PC-3 (cell line): ENCODE results near the gene MYL7. TPM values are rescaled to one million over a fixed set of nuclear protein-coding genes. Genes with fewer than 3 reads are reported as not detected.

Experiments
- ATAC-seq: fragments of 200-7000 bp; cut with Tn5 transposase; 2 replicates; pipeline ENCODE4 v1.9.1; 2020; ENCODE audit warnings: mild to moderate bottlenecking, moderate library complexity
- BruUV-seq: library from RNA; stranded (reverse); fragments of 400-500 nt; replicated peaks from 2 replicates; lab custom pipeline; 2021; lab: Mats Ljungman, UMichigan
- CTCF ChIA-PET: fragments of 300-600 bp; sonication (Branson Sonifier 250); formaldehyde crosslinking; loops from one replicate; lab custom pipeline; 2022; ENCODE audit warnings: antibody characterized with exemption; lab: Charles Lee
- POLR2A ChIA-PET: fragments of 300-600 bp; sonication (Branson Sonifier 250); formaldehyde crosslinking; loops from one replicate; lab custom pipeline; 2022; ENCODE audit warnings: antibody characterized with exemption; ENCODE audit not compliant: unreplicated experiment; lab: Charles Lee
- DNase-seq: peaks from one replicate; pipeline ENCODE4 v3.0.0-alpha.2; 2015
- H2AFZ ChIP-seq: fragments of 300-600 bp; sonication (generic); 2 replicates; pipeline ENCODE4 v1.6.0; 2016; ENCODE audit warnings: antibody characterized with exemption, low read length
- H3F3A ChIP-seq: fragments of 300-600 bp; sonication (generic); one replicate; pipeline ENCODE4 v1.6.0; 2017; ENCODE audit warnings: antibody characterized with exemption, low read length, control low read depth, mild to moderate bottlenecking; ENCODE audit not compliant: unreplicated experiment
- H3K27ac ChIP-seq: fragments of 300-600 bp; sonication (generic); 2 replicates; pipeline ENCODE4 v1.5.1; 2016; ENCODE audit warnings: mild to moderate bottlenecking, low read length
- H3K27me3 ChIP-seq: fragments of 300-600 bp; sonication (generic); 2 replicates; pipeline ENCODE4 v1.6.1; 2016; ENCODE audit warnings: low read length, mixed read lengths
- H3K36me3 ChIP-seq: fragments of 300-600 bp; sonication (generic); 2 replicates; pipeline ENCODE4 v1.6.1; 2016; ENCODE audit warnings: low read depth, mixed run types, low read length, mixed read lengths
- H3K4me1 ChIP-seq: fragments of 300-600 bp; sonication (generic); 2 replicates; pipeline ENCODE4 v1.5.1; 2016; ENCODE audit warnings: low read length; ENCODE audit not compliant: insufficient read depth
- H3K4me2 ChIP-seq: fragments of 300-600 bp; sonication (generic); 2 replicates; pipeline ENCODE4 v1.6.0; 2016; ENCODE audit warnings: low read length
- H3K4me3 ChIP-seq: fragments of 300-600 bp; sonication (generic); 2 replicates; pipeline ENCODE4 v1.5.1; 2016; ENCODE audit warnings: mild to moderate bottlenecking, low read length, mixed read lengths
- H3K79me2 ChIP-seq: fragments of 300-600 bp; sonication (generic); 2 replicates; pipeline ENCODE4 v1.6.1; 2017; ENCODE audit warnings: low read length, mixed read lengths
- H3K9ac ChIP-seq: fragments of 300-600 bp; sonication (generic); 2 replicates; pipeline ENCODE4 v1.6.0; 2016; ENCODE audit warnings: mild to moderate bottlenecking, low read length
- H3K9me2 ChIP-seq: fragments of 300-600 bp; sonication (generic); replicated peaks from 2 replicates; pipeline ENCODE4 v1.6.1; 2016; ENCODE audit warnings: mixed run types, low read length, mixed read lengths
- H3K9me3 ChIP-seq: fragments of 300-600 bp; sonication (generic); 2 replicates; pipeline ENCODE4 v1.6.1; 2016; ENCODE audit warnings: low read length, mixed read lengths
- H4K20me1 ChIP-seq: fragments of 300-600 bp; sonication (generic); 2 replicates; pipeline ENCODE4 v1.6.1; 2016; ENCODE audit warnings: low read length, mixed read lengths
- EZH2 ChIP-seq: fragments of 300-600 bp; sonication (generic); IDR thresholded peaks from one replicate; pipeline ENCODE4 v1.6.1; 2017; ENCODE audit warnings: antibody characterized with exemption, mild to moderate bottlenecking, low read length; ENCODE audit not compliant: unreplicated experiment
- EZH2phosphoT487 ChIP-seq: fragments of 300-600 bp; sonication (generic); IDR thresholded peaks from 2 replicates; pipeline ENCODE4 v1.6.1; 2018; ENCODE audit warnings: mild to moderate bottlenecking, antibody characterized with exemption, low read length, borderline replicate concordance
- intact Hi-C: fragments of 100-400 bp; cut with micrococcal nuclease; formaldehyde crosslinking; loops from 2 replicates; pipeline ENCODE4 v1.9.0; 2023
- total RNA-seq: library from RNA; depleted of rRNA; stranded (reverse); fragments of >200 nt; gene quantifications from 2 replicates; pipeline ENCODE4 v1.2.3, GENCODE V29; 2014
- TF ChIP-seq, protein P1 (sequence below): fragments of 300-600 bp; sonication (generic); conservative IDR thresholded peaks from 2 replicates; pipeline ENCODE4 v1.5.1; 2017; ENCODE audit warnings: antibody characterized with exemption, low read depth, mild to moderate bottlenecking, low read length

The MYL7 gene
- total RNA-seq, 1 experiment from 2014 or later, result not detected

DNA sequence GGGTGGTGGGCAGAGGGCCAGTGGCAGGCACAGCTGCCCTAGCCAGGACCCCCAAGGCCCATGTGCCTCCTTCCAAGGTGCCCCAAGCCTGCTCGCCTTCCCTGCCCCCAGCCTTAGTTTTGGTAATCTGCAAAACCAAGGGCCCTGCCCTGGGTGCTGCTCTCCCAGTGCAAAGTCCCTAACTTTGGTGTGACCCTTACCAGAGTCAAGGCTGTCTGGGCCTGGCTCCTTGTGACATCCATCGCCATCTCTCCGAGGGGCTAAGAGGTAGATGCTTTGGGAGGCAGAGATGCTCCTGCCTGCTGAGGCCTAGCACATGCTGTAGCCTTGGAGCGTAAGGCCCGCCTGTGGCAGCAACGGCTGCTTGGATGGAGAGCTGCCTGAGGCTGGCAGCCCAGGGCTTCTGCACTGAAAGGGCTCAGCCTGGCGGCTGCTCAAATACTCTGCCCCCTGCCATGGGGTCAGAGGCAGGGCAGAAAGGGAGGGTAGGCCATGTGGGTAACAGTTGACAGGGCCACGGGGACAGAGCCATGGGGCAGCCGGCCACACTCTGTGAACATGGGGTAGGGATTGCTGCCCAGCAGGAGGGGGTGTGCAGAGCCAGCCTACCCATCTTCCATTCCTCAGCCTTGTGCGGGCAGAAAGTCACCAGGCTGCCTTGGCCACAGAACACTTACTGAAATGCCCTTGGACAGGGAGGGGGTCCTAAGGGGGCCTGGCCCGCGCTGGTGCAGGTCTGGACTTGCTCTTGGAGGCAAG, 17.9 kb upstream of the MYL7 start:
- no peak for ATAC-seq
- H3K9ac ChIP-seq, result no peak overlapping the region
- H3K27ac ChIP-seq, result no peak overlapping the region
- no peak overlapping the region for H3K4me3 ChIP-seq
- no peaks in the 10 kb centered on the region for H4K20me1 ChIP-seq
- TF ChIP-seq, protein P1, sequence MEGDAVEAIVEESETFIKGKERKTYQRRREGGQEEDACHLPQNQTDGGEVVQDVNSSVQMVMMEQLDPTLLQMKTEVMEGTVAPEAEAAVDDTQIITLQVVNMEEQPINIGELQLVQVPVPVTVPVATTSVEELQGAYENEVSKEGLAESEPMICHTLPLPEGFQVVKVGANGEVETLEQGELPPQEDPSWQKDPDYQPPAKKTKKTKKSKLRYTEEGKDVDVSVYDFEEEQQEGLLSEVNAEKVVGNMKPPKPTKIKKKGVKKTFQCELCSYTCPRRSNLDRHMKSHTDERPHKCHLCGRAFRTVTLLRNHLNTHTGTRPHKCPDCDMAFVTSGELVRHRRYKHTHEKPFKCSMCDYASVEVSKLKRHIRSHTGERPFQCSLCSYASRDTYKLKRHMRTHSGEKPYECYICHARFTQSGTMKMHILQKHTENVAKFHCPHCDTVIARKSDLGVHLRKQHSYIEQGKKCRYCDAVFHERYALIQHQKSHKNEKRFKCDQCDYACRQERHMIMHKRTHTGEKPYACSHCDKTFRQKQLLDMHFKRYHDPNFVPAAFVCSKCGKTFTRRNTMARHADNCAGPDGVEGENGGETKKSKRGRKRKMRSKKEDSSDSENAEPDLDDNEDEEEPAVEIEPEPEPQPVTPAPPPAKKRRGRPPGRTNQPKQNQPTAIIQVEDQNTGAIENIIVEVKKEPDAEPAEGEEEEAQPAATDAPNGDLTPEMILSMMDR, result no peak
- TF ChIP-seq EZH2phosphoT487, result no peak
- TF ChIP-seq EZH2, result no peak
- no peaks in the 10 kb centered on the region for H3K79me2 ChIP-seq
- H3K4me2 ChIP-seq, result no peak overlapping the region
- BruUV-seq, result no TSS peak
- ChIA-PET POLR2A (no interaction called here), CTCF (no interaction called here)
- no peak for DNase-seq
- no peaks in the 10 kb centered on the region for H3F3A ChIP-seq
- no peaks in the 10 kb centered on the region for H3K27me3 ChIP-seq
- no peak overlapping the region for H2AFZ ChIP-seq
- H3K4me1 ChIP-seq, result peaks cover 12% of the 10 kb centered on the region; the same call in 1 of the 2 replicates
- H3K36me3 ChIP-seq, result no peaks in the 10 kb centered on the region
- intact Hi-C loops, result no loop called here
- H3K9me2 ChIP-seq, result no peaks in the 10 kb centered on the region
- no peaks in the 10 kb centered on the region for H3K9me3 ChIP-seq

DNA sequence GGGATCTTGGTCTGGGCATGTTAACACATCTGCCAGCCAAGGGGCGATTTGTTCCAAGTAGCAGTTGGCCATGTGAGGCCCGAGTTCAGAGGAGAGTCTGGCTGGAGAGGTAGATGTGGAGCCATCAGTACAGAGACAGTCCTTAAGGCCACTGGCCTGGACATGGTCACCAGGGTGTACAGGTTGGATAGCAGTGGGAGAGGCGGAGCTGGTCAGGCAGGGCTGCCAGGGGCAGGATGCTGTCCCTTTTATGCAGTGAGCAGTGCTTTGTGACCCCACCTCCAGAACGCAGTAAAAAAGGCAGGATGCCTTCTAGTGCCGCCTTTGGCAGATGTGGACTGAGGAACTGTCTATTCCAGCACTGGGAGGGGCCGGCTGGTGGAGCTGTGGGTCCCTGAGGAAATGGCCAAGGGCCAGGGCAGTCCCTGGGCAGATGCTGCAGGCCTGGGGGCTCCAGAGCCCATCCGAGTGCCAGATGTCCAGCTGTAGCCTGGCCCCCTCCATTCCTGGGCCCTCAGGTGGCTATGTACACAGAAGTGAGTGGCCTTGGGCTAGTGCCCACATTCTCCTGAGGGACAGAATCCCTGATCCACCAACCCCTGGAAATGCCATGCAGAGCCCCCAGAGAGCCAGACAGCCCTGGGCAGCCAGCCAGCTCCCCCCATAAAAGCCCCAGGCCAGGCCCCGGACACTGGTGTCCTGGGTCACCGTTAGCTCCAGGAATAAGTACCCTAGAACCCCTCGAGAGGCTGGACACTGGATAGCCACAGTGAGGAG, 17.2 kb upstream of the MYL7 start:
- Histone ChIP-seq H2AFZ (no peak overlapping the region), H3K4me1 (peaks cover 6% of the 10 kb centered on the region; the same call in 1 of the 2 replicates), H3F3A (no peaks in the 10 kb centered on the region), H3K4me3 (no peak overlapping the region), H3K9me3 (no peaks in the 10 kb centered on the region), H4K20me1 (no peaks in the 10 kb centered on the region), H3K27ac (no peak overlapping the region), H3K27me3 (no peaks in the 10 kb centered on the region), H3K79me2 (no peaks in the 10 kb centered on the region), H3K9me2 (no peaks in the 10 kb centered on the region), H3K9ac (no peak overlapping the region), H3K4me2 (no peak overlapping the region), H3K36me3 (no peaks in the 10 kb centered on the region)
- TF ChIP-seq EZH2 (no peak), EZH2phosphoT487 (no peak)
- TF ChIP-seq, protein P1, result no peak
- POLR2A ChIA-PET, result no interaction called here
- no TSS peak for BruUV-seq
- ATAC-seq, result no peak
- CTCF ChIA-PET, result no interaction called here
- intact Hi-C loops, result no loop called here
- no peak for DNase-seq
